Jurkat, Clone E6-1 (cell line): Measurements from ENCODE around the gene SLC7A5.
"Not testable (repeated sequence)": the region's sequence is repeated elsewhere in the genome, so short reads cannot be mapped to it uniquely, and the experiment has no call there.

Source experiments
- DNase-seq: peaks from one replicate; pipeline ENCODE4 v3.0.0-alpha.2; 2011; ENCODE audit warnings: low read depth, low spot score
- H3K4me3 ChIP-seq: 2 replicates; pipeline ENCODE4 v1.5.1; 2011; ENCODE audit warnings: mild to moderate bottlenecking, low read length, control low read depth, moderate library complexity

SLC7A5 gene

DNA sequence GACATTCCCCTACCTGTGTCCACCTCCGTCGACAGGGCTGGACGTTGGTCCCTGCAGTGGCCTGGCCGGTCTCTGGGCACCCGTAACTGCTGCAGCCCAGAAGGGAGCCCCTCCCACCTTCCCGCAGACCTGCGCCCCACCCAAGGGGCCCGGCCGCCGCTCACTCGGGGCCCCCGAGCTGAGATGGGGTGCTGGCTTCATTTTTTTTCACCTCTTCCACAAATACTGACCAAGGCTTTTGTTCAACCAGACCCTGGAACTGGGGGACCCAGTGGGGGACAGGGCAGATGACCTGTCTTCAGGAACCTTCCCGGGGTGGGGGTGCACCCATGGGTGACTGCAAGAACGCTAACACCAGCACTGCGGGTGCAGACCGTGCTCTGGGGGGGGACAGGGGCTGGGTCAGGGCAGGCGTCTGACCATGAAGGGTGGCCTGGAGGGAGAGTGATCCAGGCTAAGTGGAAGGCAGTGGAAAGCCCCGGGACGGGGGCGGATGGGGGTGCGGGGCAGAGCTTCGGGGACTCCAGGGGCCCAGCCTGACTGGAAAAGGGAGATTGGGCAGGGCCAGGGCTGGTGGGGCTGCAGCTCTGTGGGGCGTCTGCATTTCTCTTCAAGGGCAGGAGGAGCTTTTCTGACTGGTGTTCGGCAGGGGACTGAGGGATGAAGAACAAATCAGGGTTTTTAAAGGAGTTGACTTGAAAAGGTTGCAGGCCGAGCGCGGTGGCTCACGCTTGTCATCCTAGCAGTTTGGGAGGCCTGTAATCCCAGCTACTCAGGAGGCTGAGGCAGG is 42.3 kb downstream of the SLC7A5 start:
- no peak for DNase-seq
- no peak overlapping the region for H3K4me3 ChIP-seq

DNA sequence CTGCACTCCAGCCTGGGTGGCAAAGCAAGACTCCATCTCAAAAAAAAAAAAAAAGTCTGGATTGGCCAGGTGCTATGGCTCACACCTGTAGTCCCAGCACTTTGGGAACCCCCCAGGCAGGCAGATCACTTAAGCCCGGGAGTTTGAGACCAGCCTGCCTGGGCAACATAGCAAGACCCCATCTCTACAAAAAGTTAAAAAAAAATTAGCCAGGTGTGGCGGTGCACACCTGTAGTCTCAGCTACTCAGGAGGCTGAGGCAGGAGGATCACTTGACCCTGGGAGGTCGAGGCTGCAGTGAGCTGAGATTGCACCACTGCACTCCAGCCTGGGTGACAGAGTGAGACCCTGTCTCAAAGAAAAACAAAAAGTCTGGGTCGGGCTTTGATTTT is 42.9 kb downstream of the SLC7A5 start:
- H3K4me3 ChIP-seq, DNase-seq: not testable (repeated sequence)

DNA sequence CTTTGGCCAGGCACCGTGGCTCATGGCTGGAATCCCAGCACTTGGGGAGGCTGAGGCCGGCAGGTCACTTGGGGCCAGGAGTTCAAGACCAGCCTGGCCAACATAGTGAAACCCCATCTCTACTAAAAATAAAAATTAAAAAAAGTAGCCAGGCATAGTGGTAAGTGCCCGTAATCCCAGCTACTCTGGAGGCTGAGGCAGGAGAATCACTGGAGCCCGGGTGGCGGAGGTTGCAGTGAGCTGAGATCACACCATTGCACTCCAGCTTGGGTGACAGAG is 43.5 kb downstream of the SLC7A5 start:
- DNase-seq, result not testable (repeated sequence)

DNA sequence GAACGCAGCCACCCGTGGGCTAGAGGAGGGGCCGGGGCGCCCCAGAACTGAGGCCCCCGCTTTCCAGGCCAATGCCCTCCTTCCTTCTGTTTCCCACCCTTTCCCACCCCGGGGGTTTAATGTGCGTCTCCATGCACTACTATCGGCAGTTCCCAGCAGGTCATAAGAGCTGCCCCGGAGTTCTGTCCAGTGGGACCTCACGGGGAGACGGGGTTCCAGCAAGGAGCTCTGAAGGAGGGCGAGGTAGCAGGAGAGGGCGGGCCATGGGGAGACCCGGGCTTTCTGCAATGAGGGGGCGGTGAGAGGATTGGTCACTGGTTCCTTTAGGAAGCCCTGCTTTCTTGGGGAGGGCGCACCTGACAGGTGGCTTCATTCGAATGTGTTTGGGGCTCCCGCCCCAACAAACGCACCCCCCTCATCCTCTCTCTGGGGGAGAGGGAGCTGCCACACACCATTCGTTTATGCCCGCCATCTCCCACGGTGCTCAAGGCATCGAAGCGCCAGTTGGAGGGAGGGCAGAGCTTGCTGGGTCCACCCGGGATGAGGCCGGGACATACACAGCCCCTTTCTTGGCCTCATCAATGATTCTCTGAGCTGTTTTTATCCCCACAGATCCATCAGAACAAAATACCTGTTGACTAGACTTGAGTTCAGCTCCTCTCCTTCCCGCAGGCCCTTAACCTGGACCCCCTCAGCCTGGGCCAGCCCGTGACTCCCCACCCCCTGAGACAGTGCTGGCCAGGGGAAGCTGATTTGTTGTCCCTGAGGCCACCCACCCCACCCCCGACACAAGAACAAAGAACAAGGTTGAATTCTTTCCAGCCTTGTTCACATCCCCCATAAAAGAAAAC is 44.1 kb downstream of the SLC7A5 start:
- H3K4me3 ChIP-seq, result no peak overlapping the region
- DNase-seq, result no peak

More for the DNA sequence above, 43.5 kb downstream of the SLC7A5 start:
- not testable (repeated sequence) for H3K4me3 ChIP-seq

GRCh38 chr16:87824016-87824990 is 45.0 kb downstream of the SLC7A5 start:
- DNase-seq, result no peak
- no peak overlapping the region for H3K4me3 ChIP-seq

GRCh38 chr16:87823181-87823929 is 46.0 kb downstream of the SLC7A5 start:
- no peak overlapping the region for H3K4me3 ChIP-seq

DNA sequence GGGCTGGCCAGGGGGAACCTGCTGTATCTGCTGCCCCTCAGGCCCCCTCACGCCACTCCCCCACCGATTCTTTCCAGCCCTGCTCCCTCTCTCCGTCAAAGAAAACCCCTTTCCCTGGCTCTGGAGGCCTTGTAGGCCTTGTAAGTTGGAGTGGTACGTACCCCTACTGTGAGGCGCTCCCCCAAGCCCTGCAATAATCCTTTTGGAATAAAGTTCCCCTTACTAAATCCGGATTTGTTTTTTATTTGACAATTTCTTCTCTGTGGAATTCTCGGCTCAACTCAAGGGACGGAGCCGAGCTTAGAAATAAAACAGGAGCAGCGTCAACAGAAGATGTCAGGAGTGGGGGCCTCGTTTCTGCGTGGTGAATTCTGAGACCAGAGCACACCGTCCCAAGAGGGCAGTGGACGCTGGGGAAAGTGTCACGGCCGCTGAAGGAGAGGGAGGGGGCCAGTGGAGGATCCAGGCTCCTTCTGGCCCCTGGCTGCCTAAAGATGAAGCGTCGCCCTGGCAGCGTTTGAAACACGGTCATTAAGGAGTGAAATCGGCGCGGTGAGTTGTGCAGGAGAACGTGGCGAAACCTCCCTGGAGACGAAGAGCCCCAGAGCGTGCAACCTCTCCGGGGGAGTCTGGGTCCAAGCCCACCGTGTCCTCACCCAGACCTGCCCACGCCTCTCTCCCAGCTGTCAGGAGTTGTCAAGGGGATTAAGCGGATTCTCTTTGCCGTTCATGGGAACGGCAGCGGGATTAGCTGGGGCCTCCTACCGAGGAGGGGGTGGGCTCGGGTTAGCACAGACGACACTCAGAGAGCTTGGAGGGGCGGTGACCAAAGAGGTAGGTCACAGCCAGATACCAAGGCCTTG is 47.0 kb downstream of the SLC7A5 start:
- no peak for DNase-seq
- H3K4me3 ChIP-seq, result no peak overlapping the region

More at GRCh38 chr16:87823181-87823929, 46.0 kb downstream of the SLC7A5 start:
- no peak for DNase-seq

DNA sequence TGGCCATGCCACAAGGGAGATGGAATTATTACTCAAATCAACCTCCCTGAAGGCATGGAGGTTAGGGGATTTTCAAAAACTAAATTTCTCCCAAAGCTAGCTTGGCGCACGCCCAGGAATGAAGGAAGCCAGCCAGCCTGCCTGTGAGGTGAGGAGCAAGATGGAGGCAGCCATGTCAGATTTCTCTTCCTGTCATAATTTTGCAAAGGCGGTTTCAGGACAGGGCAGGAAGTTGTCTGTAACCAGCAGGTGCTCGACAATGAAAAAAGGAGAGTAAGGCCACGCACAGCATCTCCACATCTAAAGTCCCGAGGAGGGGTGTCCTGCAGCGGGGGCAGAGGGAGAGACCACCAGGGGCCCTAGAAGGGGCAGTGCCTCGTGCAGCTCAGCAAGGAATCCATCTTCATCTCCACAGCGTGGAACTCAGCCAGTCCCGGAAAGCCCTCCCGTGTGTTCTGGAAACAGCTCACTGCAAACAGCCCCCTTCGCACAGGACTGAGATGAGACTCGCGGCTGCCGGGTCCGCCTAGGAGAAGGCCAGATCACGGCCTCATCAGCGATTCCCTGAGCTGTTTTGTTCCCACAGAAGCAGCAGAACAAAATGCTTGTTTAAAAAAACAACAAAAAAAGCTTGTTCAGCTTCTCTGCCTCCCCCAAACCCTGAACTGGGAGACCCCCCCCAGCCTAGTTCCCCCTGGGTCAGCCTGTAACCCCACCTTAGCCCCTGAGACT is 47.8 kb downstream of the SLC7A5 start:
- H3K4me3 ChIP-seq, result no peak overlapping the region
- peak; percentile 51 for DNase-seq

GRCh38 chr16:87819983-87820382 is 49.3 kb downstream of the SLC7A5 start:
- DNase-seq, result no peak
- H3K4me3 ChIP-seq, result no peak overlapping the region

DNA sequence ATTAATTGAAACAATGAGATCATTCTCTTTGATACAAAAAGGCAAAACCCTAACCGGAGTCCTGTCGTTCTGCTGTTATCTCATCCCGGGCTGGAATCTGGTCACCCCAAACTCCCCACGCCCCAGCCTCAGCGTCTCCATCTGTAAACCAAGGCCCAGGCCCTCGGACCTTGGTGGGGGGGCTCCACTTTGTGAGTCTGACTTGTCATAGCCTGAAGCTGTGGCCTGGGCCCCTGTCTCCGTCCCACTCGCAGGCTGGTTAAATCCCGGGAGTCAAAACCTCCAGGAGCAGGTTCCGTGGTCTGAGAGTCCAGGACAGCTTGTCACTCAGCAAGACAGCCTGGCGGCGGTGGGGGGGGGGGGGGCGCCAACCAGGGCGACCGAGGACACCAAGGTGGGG is 50.0 kb downstream of the SLC7A5 start:
- no peak overlapping the region for H3K4me3 ChIP-seq
- no peak for DNase-seq

- H3K4me3 ChIP-seq, result no peak overlapping the region
- DNase-seq, result no peak
Observed at GRCh38 chr16:87818533-87819161, 50.7 kb downstream of the SLC7A5 start.

GRCh38 chr16:87817910-87818309 is 51.4 kb downstream of the SLC7A5 start:
- H3K4me3 ChIP-seq, result no peak overlapping the region
- DNase-seq, result no peak

GRCh38 chr16:87817370-87817769 is 51.9 kb downstream of the SLC7A5 start:
- DNase-seq, H3K4me3 ChIP-seq: not testable (repeated sequence)

GRCh38 chr16:87816507-87817100 is 52.7 kb downstream of the SLC7A5 start:
- DNase-seq, result no peak
- H3K4me3 ChIP-seq, result no peak overlapping the region

DNA sequence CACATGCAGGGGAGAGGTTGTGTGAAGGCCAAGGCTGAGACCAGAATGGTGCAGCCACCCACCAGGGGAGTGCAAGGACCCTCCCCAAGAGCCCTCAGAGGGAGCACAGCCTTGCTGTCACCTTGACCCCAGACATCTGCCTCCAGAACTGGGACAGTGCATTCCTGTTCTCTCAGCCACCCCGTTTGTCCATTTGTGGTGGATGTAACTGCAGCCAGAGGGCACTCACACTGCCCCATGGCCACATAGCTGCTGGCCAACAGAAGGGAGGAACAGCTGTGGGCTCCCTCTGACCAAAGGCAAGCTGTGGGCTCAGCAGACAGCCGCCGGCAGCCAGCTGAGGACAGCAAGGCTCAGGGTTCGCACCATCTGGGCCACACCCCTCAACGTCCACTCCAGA is 53.7 kb downstream of the SLC7A5 start:
- H3K4me3 ChIP-seq, result no peak overlapping the region
- DNase-seq, result no peak

- H3K4me3 ChIP-seq, result no peak overlapping the region
- no peak for DNase-seq
Observed at GRCh38 chr16:87812200-87812656, 57.1 kb downstream of the SLC7A5 start.
